HG03196 (cell line): Measurements from ENCODE around the gene CA10.

Source experiments
- ATAC-seq: cut with Tn5 transposase; IDR thresholded peaks from one replicate; pipeline ENCODE4 v1.9.1; 2021; ENCODE audit not compliant: unreplicated experiment

The CA10 gene

DNA sequence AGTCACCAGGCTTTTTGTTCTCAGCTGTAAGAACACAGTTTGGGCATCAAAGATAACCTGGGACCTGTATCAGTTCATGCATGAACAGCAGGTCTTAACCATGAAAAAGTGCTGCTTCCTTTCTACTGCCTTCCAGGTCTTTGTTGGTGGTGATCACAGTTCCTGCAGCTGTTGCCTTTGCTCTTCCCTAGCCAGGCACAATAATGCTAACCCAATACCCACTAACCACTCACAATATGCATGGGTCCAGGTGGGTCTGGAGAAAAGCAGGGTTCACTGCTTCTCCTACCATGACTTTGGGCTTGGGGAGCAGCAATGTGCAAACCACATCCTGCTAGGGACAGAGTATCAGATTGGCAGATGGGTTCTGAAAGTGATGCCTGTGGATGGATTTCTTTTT lies 501.3 kb downstream of the CA10 start:
- ATAC-seq: no peak

GRCh38 chr17:51653878-51654277 lies 504.6 kb downstream of the CA10 start:
- ATAC-seq: no peak

DNA sequence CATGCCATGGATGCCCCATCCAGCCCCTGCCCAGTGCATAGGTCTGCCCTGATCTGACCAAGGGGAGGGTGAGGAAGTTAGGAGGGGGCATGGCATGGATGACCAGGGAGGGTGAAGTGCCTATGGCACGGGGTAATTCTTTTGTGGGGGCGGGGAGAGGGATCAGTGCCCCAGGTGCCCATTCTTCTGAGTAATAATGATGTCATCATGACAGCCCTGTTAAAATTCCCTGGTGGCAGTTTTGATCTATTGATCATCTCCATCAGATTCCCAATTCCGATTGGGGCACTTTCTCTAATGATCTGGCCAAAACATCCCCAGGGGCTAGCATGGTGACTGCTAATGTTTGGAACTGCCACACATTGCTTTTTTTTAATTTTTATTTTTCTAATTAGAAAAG lies 506.0 kb downstream of the CA10 start:
- ATAC-seq: no peak

DNA sequence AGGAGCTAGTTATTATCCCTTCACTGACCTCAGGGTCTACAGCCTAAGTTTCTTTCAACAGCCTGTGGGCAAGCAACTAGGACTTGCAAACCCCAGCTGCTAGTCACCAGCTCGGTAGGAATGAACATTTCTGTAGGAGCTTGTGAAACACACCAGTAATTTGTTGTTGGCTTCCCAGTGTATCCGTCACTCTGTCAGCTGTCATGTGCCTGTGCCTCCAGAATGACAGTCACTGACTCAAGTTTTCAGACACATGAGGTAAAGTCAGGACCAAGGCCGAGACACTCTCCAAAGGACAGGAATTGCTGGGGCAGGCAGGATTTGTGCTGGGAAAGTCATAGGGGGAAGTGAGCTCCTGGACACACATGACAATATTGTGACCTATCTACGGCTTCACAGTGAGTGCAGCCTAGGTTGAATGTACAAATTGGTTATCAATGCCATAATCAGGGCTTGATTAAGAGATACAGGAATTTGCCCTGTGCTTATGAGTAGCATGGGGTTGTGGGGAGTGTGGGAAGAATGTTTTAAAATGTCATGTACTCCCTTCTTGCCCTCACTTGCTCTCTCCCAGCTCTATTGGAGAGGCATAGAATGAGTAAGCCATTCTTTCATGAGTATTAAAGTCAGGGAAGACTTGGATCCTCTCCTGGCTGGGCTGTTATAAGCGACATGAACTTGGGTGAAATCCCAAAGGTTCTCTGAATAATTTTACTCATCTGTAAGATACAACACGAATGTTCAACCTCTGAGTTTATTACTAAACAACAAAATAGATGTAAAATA lies 506.8 kb downstream of the CA10 start:
- no peak for ATAC-seq

- no peak for ATAC-seq
Observed at GRCh38 chr17:51650772-51651171, 507.7 kb downstream of the CA10 start.

GRCh38 chr17:51650202-51650601 lies 508.3 kb downstream of the CA10 start:
- no peak for ATAC-seq

- ATAC-seq: no peak
Observed at GRCh38 chr17:51647826-51648225, 510.7 kb downstream of the CA10 start.

DNA sequence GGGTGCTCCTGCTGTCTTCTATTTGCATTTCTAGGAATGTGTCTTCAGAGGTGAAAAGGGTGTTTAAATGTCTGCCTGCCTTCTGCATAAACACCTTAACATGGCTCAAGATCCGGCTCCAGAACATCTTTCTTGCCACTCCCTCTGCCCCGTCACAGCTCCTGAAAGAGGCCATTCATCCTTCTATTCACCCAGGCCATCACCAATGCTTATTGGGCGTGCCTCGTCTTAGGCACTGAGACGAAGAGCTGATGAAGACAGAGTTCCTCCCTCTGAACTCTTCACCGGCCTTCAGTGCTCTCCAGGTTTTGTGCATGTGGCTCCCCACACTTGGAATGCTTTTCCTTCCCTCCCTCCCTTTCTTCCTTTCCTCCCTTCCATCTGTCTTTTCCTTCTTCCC lies 511.4 kb downstream of the CA10 start:
- no peak for ATAC-seq

DNA sequence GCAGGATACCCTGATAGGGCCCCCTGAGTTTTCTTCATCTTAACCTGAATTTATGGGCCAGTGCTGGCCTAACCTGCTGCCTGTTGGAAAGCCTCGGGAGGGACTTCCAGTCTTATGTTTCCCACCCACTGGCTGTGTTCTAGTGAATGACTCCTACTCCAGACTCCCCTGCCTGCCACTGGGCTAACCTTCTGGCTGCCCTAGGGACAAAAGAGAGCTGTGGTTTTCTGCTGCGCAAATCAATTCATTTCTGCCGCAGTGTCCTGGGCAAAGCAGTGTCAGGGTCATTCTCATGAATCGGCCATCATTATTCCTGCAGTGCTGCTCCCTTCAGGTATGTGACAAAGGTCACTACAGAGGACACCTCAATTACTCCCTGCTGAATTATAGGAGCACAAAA lies 512.0 kb downstream of the CA10 start:
- no peak for ATAC-seq

DNA sequence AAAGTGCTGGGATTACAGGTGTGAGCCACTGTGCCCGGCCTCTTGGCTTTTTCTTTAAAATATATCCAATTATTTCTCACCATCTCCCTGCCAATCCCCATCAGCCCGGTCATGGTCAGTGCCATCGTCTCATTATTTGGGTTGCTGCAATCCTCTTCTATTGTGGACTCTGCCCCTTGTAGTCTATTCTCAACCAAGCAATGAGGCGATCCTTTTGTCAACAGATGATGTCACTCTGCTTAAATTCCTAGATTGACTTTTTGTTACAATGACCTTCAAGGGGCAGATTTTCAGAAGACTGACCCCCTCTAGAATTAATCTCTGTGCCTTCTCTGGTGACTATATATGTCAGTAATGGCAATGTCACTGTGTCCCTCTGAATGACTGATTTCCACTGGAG lies 513.5 kb downstream of the CA10 start:
- no peak for ATAC-seq

- ATAC-seq: no peak
Observed at GRCh38 chr17:51643702-51644490, 514.6 kb downstream of the CA10 start.

DNA sequence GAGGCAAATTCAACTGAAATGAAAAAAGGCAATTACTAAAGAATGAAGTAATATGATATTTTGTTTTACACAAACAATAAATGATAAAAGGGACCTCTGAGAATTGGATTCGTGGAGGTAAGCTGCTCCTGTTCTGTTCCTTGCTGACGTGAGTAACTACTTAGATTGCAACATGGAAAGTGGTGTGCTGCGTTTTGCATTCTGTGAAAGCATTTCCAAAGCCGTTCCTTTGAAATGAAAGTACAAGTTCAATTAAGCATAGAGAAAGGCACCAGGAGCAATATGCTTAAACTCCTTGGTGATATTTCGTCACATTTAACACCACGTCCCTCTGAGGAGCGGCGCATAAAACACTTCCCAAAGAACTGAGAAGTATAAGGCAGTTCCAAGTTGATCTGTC lies 516.5 kb downstream of the CA10 start:
- ATAC-seq: no peak

DNA sequence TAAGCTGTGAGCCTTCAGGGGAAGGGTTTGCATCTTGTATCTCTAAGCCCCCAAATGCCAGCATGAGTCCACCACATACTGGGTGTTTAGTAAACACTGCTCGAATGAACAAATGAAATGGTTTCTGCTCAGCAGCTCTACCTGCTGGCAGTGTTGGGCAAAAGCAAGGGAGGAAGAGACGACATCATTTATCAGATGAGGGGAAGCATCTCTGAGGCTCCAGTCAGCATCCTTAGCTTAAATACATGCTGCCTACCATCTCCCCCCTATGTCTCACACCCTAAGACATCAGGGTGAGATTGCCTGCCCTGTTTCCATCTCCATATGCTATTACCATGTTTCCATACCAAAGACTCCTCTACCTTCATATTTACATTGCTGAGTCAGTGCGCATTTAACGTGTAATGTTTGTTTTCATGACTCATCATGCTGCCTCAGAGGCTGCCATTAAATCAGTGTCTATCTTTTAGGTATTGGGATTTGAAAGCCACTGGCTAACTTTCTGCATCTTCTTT lies 518.3 kb downstream of the CA10 start:
- no peak for ATAC-seq

GRCh38 chr17:51638971-51639370 lies 519.5 kb downstream of the CA10 start:
- no peak for ATAC-seq

DNA sequence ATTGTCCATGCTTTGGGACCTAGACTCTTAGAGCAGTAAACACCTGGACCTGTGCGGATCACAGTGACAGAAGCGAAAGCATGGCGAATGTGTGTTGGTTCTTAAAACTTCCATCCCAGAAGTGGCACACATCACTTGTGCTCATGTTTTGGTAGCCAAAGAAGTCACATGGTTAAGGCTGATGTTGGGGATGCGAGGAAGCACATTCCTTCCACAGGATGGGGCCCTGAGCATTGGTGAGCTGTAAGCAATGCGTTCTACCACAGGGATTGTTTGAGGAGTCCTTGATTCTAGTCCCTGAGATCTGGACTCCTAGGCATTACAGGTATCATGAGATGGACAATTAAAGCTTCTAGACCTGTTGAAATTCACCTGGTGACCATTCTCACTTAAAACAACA lies 522.2 kb downstream of the CA10 start:
- ATAC-seq: no peak

DNA sequence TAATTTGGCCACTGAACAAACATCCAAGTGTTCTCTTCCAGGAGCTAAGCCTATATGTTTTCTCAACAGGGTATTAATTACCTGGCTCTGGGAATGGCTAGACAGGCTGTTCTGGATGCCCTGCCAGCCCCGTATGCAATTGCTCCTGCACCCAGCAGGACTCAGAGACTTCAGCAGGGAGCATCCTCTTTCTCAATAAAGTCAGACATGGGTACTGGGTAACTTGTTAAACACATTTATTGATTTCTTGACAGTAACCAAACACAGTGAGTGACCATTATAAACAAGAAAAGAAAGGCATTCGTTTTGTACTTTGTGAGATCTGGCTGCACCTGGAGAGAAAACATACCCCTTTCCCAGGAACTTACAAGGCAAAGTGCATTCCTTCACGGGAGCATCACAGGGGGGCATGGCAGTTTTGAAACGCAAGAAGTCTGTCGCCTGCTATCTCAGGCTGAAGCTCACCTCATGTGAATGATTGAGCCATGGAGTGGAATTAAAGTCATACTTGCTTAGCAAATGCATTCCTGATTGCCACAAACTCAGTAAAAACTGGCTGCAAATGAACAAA lies 528.3 kb downstream of the CA10 start:
- no peak for ATAC-seq

DNA sequence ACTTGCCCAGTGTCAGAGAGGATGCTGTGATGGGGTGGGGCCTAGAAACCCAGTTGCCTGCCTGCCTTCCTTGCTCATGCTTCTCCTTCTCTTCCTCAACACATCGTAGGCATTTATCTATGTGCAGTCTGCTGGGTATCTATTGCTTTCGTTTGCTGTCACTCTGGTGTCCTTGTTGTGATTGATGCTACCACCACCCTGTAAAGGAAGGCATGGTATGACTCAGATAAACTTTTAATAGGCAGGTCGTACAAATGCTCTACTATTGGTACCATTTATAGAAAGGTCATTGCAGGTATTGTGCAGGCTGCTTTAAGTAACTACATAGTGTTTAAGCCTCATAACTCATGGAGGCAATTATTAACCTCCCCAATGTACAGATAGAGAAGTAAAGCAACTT lies 529.3 kb downstream of the CA10 start:
- ATAC-seq: no peak

GRCh38 chr17:51627779-51628178 lies 530.7 kb downstream of the CA10 start:
- ATAC-seq: no peak

- ATAC-seq: no peak
Observed at GRCh38 chr17:51618476-51618875, 540.0 kb downstream of the CA10 start.

DNA sequence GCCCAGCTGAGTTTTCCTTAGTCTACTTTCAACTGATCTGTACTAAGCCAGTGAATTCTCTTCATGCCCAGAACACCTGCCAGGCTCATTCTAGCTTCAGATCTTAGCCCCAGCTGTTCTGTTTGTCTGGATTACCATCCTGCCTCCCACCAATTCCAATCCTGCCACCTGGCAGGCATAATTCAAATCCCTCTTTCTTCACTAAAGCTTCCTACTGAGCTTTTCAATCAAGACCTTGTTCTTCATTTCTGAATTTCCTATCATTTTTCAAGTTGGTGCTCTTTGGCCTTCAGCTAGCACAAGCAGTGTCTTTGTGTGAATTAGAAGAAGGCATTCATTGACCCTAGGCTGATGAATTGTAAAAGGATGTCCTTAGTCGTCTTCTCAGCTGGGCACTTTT lies 540.5 kb downstream of the CA10 start:
- ATAC-seq: no peak

GRCh38 chr17:51613255-51613654 lies 545.3 kb downstream of the CA10 start:
- no peak for ATAC-seq

DNA sequence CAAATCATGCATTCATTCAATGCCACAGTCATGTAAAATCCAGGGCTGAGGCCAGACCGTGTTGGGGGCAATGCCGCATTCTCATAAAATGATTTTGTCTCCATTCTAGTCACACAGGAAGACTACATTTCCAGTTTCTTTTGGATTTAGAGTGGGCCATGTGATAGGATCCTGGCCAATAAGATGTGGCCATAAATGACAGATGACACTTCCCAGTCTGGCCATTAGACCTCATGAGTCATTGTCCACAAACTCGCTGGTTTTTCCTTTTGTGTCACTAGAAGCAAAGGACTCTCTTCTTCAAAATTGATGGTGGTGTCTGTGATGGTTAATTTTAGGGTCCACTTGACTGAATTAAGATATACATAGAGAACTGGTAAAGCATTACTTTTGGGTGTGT lies 545.8 kb downstream of the CA10 start:
- ATAC-seq: no peak
